ENCODE data around the gene ACSS3.

Gene ACSS3

DNA sequence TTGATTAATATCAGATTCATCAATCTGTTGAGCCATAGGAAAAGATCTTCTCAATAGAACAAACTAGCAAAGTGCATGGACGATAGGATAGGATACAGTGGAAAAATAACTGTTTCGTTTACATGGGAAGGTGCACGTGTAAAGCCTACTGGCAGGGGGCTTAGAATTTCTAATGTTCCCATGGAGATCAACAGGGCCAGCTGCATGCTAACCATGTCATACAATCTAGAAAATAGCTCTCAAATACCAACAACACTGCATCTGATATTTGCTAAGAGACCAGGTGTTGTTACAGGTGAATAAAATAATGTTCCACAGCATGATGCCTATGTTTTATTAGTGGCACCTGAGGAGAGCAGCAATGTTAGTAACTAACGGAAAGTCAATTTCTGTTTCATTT, 72.5 kb downstream of the ACSS3 start:
- no peak overlapping the region for H3K9ac ChIP-seq (ENCODE audit: low read length)
- H3K27me3 ChIP-seq (ENCODE audit: control insufficient read depth, insufficient read depth, low read length): no peaks in the 10 kb centered on the region
- no peaks in the 10 kb centered on the region for H3K9me3 ChIP-seq (ENCODE audit: control insufficient read depth, low read length)
- no peak overlapping the region for H3K4me3 ChIP-seq (ENCODE audit: low read length)
- no peaks in the 10 kb centered on the region for H3K4me1 ChIP-seq (ENCODE audit: control insufficient read depth, insufficient read depth, low read length)
- no peaks in the 10 kb centered on the region for H3K36me3 ChIP-seq (ENCODE audit: control insufficient read depth, insufficient read depth, low read length)

GRCh38 chr12:81159856-81160255, 82.0 kb downstream of the ACSS3 start:
- Histone ChIP-seq H3K36me3 (ENCODE audit: control insufficient read depth, insufficient read depth, low read length) (no peaks in the 10 kb centered on the region), H3K9ac (ENCODE audit: low read length) (no peak overlapping the region), H3K27me3 (ENCODE audit: control insufficient read depth, insufficient read depth, low read length) (no peaks in the 10 kb centered on the region), H3K9me3 (ENCODE audit: control insufficient read depth, low read length) (no peaks in the 10 kb centered on the region), H3K4me3 (ENCODE audit: low read length) (no peak overlapping the region), H3K4me1 (ENCODE audit: control insufficient read depth, insufficient read depth, low read length) (no peaks in the 10 kb centered on the region)

- H3K4me3 ChIP-seq (ENCODE audit: low read length): no peak overlapping the region
- no peaks in the 10 kb centered on the region for H3K27me3 ChIP-seq (ENCODE audit: control insufficient read depth, insufficient read depth, low read length)
- no peaks in the 10 kb centered on the region for H3K36me3 ChIP-seq (ENCODE audit: control insufficient read depth, insufficient read depth, low read length)
- no peaks in the 10 kb centered on the region for H3K4me1 ChIP-seq (ENCODE audit: control insufficient read depth, insufficient read depth, low read length)
- H3K9ac ChIP-seq (ENCODE audit: low read length): no peak overlapping the region
- no peaks in the 10 kb centered on the region for H3K9me3 ChIP-seq (ENCODE audit: control insufficient read depth, low read length)
Observed at GRCh38 chr12:81161680-81162079, 83.8 kb downstream of the ACSS3 start.

DNA sequence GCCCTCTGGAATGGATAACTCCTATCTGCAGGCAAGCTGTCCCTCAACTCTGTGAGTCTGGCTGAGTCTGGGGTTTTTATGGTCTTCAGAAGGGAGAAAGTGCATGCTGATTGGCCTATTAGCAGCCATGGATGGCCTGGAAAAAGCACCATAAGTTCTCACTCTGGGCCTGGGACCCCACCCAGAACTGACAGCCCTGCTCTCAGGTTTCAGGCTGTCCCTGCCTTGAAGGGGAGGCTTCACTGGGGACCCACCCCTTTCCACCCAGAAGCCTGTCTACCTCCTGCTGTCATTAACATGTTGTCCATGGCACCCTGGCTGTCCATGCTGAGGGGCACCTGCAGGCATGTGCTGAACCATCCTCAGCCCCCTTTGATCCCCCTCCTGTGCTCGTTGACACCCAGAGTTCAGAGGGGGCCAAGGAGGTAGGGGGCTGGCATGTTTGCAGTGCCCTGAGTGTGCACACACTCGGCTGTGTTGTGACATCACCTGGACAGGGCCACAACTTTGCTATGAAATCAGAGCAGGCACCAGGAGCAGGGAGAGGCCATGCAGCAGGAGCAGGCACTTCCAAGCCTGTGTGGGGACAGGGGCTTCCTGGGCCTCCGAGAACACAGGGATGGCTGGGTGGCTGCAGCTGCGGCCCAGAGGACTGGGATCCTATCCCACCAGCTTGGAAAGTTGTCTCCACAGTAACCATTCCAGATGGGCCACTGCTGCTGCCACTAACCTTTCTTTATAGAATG, 84.7 kb downstream of the ACSS3 start:
- no peaks in the 10 kb centered on the region for H3K36me3 ChIP-seq (ENCODE audit: control insufficient read depth, insufficient read depth, low read length)
- H3K9me3 ChIP-seq (ENCODE audit: control insufficient read depth, low read length): no peaks in the 10 kb centered on the region
- H3K4me3 ChIP-seq (ENCODE audit: low read length): no peak overlapping the region
- H3K27me3 ChIP-seq (ENCODE audit: control insufficient read depth, insufficient read depth, low read length): no peaks in the 10 kb centered on the region
- no peak overlapping the region for H3K9ac ChIP-seq (ENCODE audit: low read length)
- no peaks in the 10 kb centered on the region for H3K4me1 ChIP-seq (ENCODE audit: control insufficient read depth, insufficient read depth, low read length)

DNA sequence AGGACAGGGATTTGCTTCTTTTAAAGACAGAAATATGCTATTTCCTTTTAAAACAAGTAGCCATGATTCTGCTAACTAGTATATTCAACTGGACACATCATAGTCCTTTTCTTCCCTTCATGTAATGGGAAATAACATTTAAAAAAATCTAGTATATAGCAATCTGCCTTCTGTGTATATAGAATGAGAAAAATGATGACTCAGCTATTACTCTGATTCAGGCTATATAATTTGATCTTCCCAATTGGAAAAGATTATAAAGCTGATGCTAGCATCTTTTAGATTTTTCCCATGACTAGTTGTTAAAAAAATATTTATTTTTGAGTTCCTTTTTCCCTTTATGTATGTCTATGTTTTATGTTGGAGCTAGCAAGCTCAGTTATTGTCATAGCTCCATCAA, 86.9 kb downstream of the ACSS3 start:
- Histone ChIP-seq H3K4me1 (ENCODE audit: control insufficient read depth, insufficient read depth, low read length) (no peaks in the 10 kb centered on the region), H3K36me3 (ENCODE audit: control insufficient read depth, insufficient read depth, low read length) (no peaks in the 10 kb centered on the region), H3K9me3 (ENCODE audit: control insufficient read depth, low read length) (no peaks in the 10 kb centered on the region), H3K9ac (ENCODE audit: low read length) (no peak overlapping the region), H3K4me3 (ENCODE audit: low read length) (no peak overlapping the region), H3K27me3 (ENCODE audit: control insufficient read depth, insufficient read depth, low read length) (no peaks in the 10 kb centered on the region)

DNA sequence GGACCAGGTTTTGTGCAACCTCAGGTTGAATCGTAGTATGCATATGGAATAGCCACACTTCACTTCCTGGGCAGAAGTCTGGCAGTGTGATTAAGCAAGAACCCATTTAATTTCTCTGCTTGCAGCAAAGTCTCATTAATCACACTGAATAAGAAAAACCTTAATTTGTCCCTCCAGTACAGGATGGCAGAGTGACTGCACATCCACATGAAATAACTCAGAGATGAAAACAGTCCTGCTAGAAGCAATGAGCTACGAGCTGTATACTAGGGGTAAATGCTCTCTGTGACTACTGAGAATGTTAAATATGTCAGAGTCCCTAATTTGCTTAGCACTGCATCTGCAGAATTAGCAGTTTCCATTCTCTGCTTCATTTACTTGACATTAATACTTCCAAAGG, 88.9 kb downstream of the ACSS3 start:
- no peak overlapping the region for H3K9ac ChIP-seq (ENCODE audit: low read length)
- H3K4me3 ChIP-seq (ENCODE audit: low read length): no peak overlapping the region
- no peaks in the 10 kb centered on the region for H3K36me3 ChIP-seq (ENCODE audit: control insufficient read depth, insufficient read depth, low read length)
- no peaks in the 10 kb centered on the region for H3K9me3 ChIP-seq (ENCODE audit: control insufficient read depth, low read length)
- H3K4me1 ChIP-seq (ENCODE audit: control insufficient read depth, insufficient read depth, low read length): no peaks in the 10 kb centered on the region
- H3K27me3 ChIP-seq (ENCODE audit: control insufficient read depth, insufficient read depth, low read length): no peaks in the 10 kb centered on the region

DNA sequence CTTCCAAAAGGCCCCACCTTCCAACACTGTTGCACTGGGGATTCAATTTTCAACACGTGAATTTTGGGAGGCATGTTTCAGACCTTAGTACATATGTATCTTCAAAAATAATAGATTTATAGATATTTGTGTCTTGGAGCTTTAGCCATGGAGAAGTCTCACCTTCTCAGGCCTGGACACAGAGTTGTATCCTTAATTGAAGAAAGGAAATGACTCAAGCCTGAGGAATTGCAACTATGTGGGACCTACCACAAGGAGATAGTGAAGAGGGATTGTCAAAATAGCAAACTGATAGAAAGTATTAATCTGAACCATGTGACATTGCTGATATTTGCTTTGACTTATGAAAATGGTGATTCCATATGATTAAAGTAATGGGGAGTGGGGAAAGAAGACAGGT, 89.8 kb downstream of the ACSS3 start:
- Histone ChIP-seq H3K27me3 (ENCODE audit: control insufficient read depth, insufficient read depth, low read length) (no peaks in the 10 kb centered on the region), H3K9me3 (ENCODE audit: control insufficient read depth, low read length) (no peaks in the 10 kb centered on the region), H3K36me3 (ENCODE audit: control insufficient read depth, insufficient read depth, low read length) (no peaks in the 10 kb centered on the region), H3K4me1 (ENCODE audit: control insufficient read depth, insufficient read depth, low read length) (no peaks in the 10 kb centered on the region), H3K4me3 (ENCODE audit: low read length) (no peak overlapping the region), H3K9ac (ENCODE audit: low read length) (no peak overlapping the region)

GRCh38 chr12:81168445-81168844, 90.6 kb downstream of the ACSS3 start:
- Histone ChIP-seq H3K4me3 (ENCODE audit: low read length) (no peak overlapping the region), H3K27me3 (ENCODE audit: control insufficient read depth, insufficient read depth, low read length) (no peaks in the 10 kb centered on the region), H3K9ac (ENCODE audit: low read length) (no peak overlapping the region), H3K36me3 (ENCODE audit: control insufficient read depth, insufficient read depth, low read length) (no peaks in the 10 kb centered on the region), H3K4me1 (ENCODE audit: control insufficient read depth, insufficient read depth, low read length) (no peaks in the 10 kb centered on the region), H3K9me3 (ENCODE audit: control insufficient read depth, low read length) (no peaks in the 10 kb centered on the region)

DNA sequence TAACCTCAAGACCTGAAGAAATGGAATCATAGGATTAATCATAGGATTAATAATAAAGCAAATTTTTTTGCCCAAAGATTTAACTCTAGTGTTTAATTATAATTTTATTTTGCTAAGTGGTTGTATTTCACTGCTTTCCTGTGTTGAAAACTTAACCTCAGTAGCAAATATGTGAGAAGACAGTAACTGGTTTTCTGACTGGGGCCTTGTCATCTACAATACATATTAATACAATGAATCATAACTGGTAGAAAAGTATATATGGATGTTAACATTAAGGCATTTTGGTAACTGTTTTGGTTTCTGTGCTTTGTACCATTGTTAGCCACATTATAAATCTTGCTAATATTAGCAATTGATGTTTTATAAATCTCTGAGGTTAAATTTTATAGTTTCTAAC, 92.2 kb downstream of the ACSS3 start:
- Histone ChIP-seq H3K4me1 (ENCODE audit: control insufficient read depth, insufficient read depth, low read length) (no peaks in the 10 kb centered on the region), H3K9me3 (ENCODE audit: control insufficient read depth, low read length) (no peaks in the 10 kb centered on the region), H3K9ac (ENCODE audit: low read length) (no peak overlapping the region), H3K4me3 (ENCODE audit: low read length) (no peak overlapping the region), H3K36me3 (ENCODE audit: control insufficient read depth, insufficient read depth, low read length) (no peaks in the 10 kb centered on the region), H3K27me3 (ENCODE audit: control insufficient read depth, insufficient read depth, low read length) (no peaks in the 10 kb centered on the region)

- no peaks in the 10 kb centered on the region for H3K27me3 ChIP-seq (ENCODE audit: control insufficient read depth, insufficient read depth, low read length)
- H3K9me3 ChIP-seq (ENCODE audit: control insufficient read depth, low read length): no peaks in the 10 kb centered on the region
- no peak overlapping the region for H3K9ac ChIP-seq (ENCODE audit: low read length)
- no peaks in the 10 kb centered on the region for H3K36me3 ChIP-seq (ENCODE audit: control insufficient read depth, insufficient read depth, low read length)
- no peak overlapping the region for H3K4me3 ChIP-seq (ENCODE audit: low read length)
- H3K4me1 ChIP-seq (ENCODE audit: control insufficient read depth, insufficient read depth, low read length): no peaks in the 10 kb centered on the region
Observed at GRCh38 chr12:81172851-81173250, 95.0 kb downstream of the ACSS3 start.

DNA sequence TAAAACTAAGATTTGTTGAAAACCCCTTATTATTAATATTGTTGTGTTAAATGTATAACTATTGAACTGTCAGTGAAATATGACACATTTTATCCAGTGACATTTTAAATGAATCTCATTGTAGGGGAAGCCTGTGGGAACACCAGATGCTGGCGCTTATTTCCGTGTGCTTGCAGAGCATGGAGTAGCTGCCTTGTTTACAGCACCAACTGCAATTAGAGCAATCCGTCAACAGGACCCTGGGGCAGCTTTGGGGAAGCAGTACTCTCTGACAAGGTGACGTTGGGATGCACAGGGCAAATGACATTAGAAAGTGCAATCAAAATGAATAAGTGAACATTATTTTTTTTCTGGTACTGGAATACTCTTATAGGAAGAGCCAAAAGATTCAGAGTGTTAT, 96.8 kb downstream of the ACSS3 start:
- Histone ChIP-seq H3K4me1 (ENCODE audit: control insufficient read depth, insufficient read depth, low read length) (no peaks in the 10 kb centered on the region), H3K9ac (ENCODE audit: low read length) (no peak overlapping the region), H3K9me3 (ENCODE audit: control insufficient read depth, low read length) (no peaks in the 10 kb centered on the region), H3K27me3 (ENCODE audit: control insufficient read depth, insufficient read depth, low read length) (no peaks in the 10 kb centered on the region), H3K36me3 (ENCODE audit: control insufficient read depth, insufficient read depth, low read length) (no peaks in the 10 kb centered on the region), H3K4me3 (ENCODE audit: low read length) (no peak overlapping the region)

GRCh38 chr12:81176796-81177195, 98.9 kb downstream of the ACSS3 start:
- Histone ChIP-seq H3K27me3 (ENCODE audit: control insufficient read depth, insufficient read depth, low read length) (no peaks in the 10 kb centered on the region), H3K9me3 (ENCODE audit: control insufficient read depth, low read length) (no peaks in the 10 kb centered on the region), H3K4me3 (ENCODE audit: low read length) (no peak overlapping the region), H3K36me3 (ENCODE audit: control insufficient read depth, insufficient read depth, low read length) (no peaks in the 10 kb centered on the region), H3K4me1 (ENCODE audit: control insufficient read depth, insufficient read depth, low read length) (no peaks in the 10 kb centered on the region), H3K9ac (ENCODE audit: low read length) (no peak overlapping the region)

DNA sequence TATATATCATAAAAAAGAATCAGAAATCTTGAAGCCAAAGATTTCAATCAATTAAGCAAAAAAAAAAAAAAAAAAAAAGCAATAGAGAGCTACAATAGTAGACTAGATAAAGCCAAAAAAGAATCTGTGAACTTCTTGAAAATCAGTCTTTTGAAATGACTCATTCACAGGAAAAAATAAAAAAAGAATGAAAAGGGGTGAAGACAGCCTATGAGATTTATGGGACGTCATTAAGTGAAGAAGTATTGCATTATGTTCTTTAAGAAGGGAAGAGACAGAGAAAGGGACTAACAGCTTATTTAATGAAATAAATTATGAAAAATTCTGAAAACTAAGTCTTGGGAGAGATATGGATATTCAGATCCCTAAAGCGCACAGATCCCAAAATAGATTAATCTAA, 103.8 kb downstream of the ACSS3 start:
- H3K4me1 ChIP-seq (ENCODE audit: control insufficient read depth, insufficient read depth, low read length): no peaks in the 10 kb centered on the region
- H3K9ac ChIP-seq (ENCODE audit: low read length): no peak overlapping the region
- H3K27me3 ChIP-seq (ENCODE audit: control insufficient read depth, insufficient read depth, low read length): no peaks in the 10 kb centered on the region
- no peaks in the 10 kb centered on the region for H3K9me3 ChIP-seq (ENCODE audit: control insufficient read depth, low read length)
- H3K4me3 ChIP-seq (ENCODE audit: low read length): no peak overlapping the region
- H3K36me3 ChIP-seq (ENCODE audit: control insufficient read depth, insufficient read depth, low read length): no peaks in the 10 kb centered on the region
